Hepatocyte (in vitro differentiated cells): ENCODE data around the gene RDH14. TPM values are rescaled to one million over a fixed set of nuclear protein-coding genes. Genes with fewer than 3 reads are reported as not detected.

Experiments used
- DNase-seq: peaks from one replicate; pipeline ENCODE4 v3.0.0-alpha.2; 2016; ENCODE audit warnings: low spot score
- H2AFZ ChIP-seq: fragments of 200-600 bp; sonication (generic); 2 replicates; pipeline ENCODE4 v1.6.0; 2016; ENCODE audit warnings: antibody characterized with exemption, mild to moderate bottlenecking
- H3K27ac ChIP-seq: fragments of 200-600 bp; sonication (generic); 2 replicates; pipeline ENCODE4 v1.5.1; 2016; ENCODE audit warnings: mild to moderate bottlenecking
- H3K27me3 ChIP-seq: fragments of 200-600 bp; sonication (generic); 2 replicates; pipeline ENCODE4 v1.6.1; 2016
- H3K36me3 ChIP-seq: fragments of 200-600 bp; sonication (generic); replicated peaks from 2 replicates; pipeline ENCODE4 v1.5.1; 2016; ENCODE audit warnings: low read depth; ENCODE audit not compliant: insufficient read depth
- H3K4me1 ChIP-seq: fragments of 200-600 bp; sonication (generic); 2 replicates; pipeline ENCODE4 v1.5.1; 2016; ENCODE audit warnings: mild to moderate bottlenecking, moderate library complexity; ENCODE audit not compliant: insufficient read depth
- H3K4me2 ChIP-seq: fragments of 200-600 bp; sonication (generic); 2 replicates; pipeline ENCODE4 v1.6.0; 2016
- H3K4me3 ChIP-seq: fragments of 200-600 bp; sonication (generic); 2 replicates; pipeline ENCODE4 v1.5.1; 2016; ENCODE audit warnings: mild to moderate bottlenecking
- H3K79me2 ChIP-seq: fragments of 200-600 bp; sonication (generic); 2 replicates; pipeline ENCODE4 v1.6.0; 2017; ENCODE audit warnings: mild to moderate bottlenecking
- H3K9me2 ChIP-seq: fragments of 200-600 bp; sonication (generic); replicated peaks from 2 replicates; pipeline ENCODE4 v1.6.0; 2017; ENCODE audit warnings: mild to moderate bottlenecking; ENCODE audit not compliant: insufficient read depth
- H3K9me3 ChIP-seq: fragments of 200-600 bp; sonication (generic); 2 replicates; pipeline ENCODE4 v1.5.1; 2016; ENCODE audit warnings: low read depth, mild to moderate bottlenecking
- H4K20me1 ChIP-seq: fragments of 200-600 bp; sonication (generic); 2 replicates; pipeline ENCODE4 v1.6.0; 2016; ENCODE audit warnings: mild to moderate bottlenecking; ENCODE audit not compliant: insufficient read depth, poor library complexity, severe bottlenecking
- EZH2 ChIP-seq: fragments of 200-600 bp; sonication (generic); IDR thresholded peaks from 2 replicates; pipeline ENCODE4 v1.6.1; 2016; ENCODE audit warnings: antibody characterized with exemption, mild to moderate bottlenecking, borderline replicate concordance
- EZH2phosphoT487 ChIP-seq: fragments of 200-600 bp; sonication (generic); IDR thresholded peaks from one replicate; pipeline ENCODE4 v1.6.1; 2018; ENCODE audit warnings: antibody characterized with exemption, mild to moderate bottlenecking, low read depth, moderate library complexity; ENCODE audit not compliant: unreplicated experiment, severe bottlenecking
- whole genome bisulfite sequencing: methylation state at CpG from one replicate; pipeline ENCODE4 v1.1.6; 2016; ENCODE audit warnings: low lambda C conversion rate; ENCODE audit errors: missing lambda C conversion rate; 5-methylcytosine and 5-hydroxymethylcytosine counted together
- polyA plus RNA-seq: library from polyadenylated mRNA; unstranded; fragments of >200 nt; fragmentation: Nextera tagmentation; extraction: Ambion mirVana; gene quantifications from 2 replicates; pipeline ENCODE4 v1.2.1, GENCODE V29; 2016
- total RNA-seq: library from RNA; depleted of rRNA; stranded (reverse); fragments of >200 nt; gene quantifications from 2 replicates; pipeline ENCODE4 v1.2.3, GENCODE V29; 2014
- TF ChIP-seq, protein P1 (sequence below): fragments of 200-600 bp; sonication (generic); IDR thresholded peaks from 2 replicates; pipeline ENCODE4 v1.5.1; 2016; ENCODE audit warnings: antibody characterized with exemption, mild to moderate bottlenecking; ENCODE audit not compliant: poor library complexity

The RDH14 gene
- total and polyA plus RNA-seq, 2 experiments from 2014 or later: 38.2 to 46.5 TPM

DNA sequence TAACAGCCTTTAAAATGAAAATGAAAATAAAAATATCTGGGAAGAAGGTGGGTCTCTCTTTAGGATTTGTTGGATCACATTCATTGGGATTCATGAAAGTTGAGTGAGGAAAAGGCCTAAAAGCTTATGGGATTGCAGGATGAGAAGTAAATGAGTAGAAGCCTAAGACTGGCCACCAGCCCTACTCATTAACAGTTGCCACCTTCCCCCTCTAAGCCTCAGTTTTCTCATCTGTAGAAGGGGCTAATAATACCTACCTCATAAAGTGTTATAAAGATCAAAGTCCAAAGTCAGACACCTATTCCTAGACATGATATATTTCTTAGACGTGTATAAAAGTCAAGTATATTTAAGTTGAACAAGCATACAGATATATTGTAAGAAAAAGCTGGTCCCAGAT, 23.8 kb downstream of the RDH14 start:
- Histone ChIP-seq H3K36me3 (no peaks in the 10 kb centered on the region), H3K9me3 (no peaks in the 10 kb centered on the region), H3K27ac (no peak overlapping the region), H3K79me2 (no peaks in the 10 kb centered on the region), H3K4me1 (no peaks in the 10 kb centered on the region), H2AFZ (no peak overlapping the region), H4K20me1 (no peaks in the 10 kb centered on the region), H3K4me2 (no peak overlapping the region), H3K9me2 (no peaks in the 10 kb centered on the region), H3K27me3 (no peaks in the 10 kb centered on the region), H3K4me3 (no peak overlapping the region)
- no peak for TF ChIP-seq EZH2
- WGBS: 100% methylated on average over 1 of the region's 1 CpG
- DNase-seq: no peak

DNA sequence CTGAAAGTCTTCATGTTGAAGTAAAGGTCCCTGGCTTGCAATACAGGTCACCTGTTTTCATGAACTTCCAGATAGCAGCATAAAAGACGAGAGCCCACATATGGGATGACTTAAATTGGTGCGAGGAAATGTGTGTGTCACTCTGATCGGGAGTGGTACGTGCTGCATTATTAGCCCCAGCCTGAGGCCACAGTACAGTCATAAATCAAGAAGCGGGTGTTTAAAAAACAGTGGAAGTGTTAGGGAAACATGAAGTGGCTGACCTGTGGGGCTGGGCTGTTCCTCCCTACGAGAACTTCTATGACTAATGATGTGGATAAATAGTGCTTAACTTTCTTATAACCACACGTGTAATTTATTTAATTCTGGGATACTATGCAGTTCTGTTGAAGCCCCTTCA, 24.4 kb downstream of the RDH14 start:
- DNase-seq: no peak
- 26% methylated on average over 7 of the region's 7 CpGs for WGBS
- H2AFZ ChIP-seq: no peak overlapping the region

DNA sequence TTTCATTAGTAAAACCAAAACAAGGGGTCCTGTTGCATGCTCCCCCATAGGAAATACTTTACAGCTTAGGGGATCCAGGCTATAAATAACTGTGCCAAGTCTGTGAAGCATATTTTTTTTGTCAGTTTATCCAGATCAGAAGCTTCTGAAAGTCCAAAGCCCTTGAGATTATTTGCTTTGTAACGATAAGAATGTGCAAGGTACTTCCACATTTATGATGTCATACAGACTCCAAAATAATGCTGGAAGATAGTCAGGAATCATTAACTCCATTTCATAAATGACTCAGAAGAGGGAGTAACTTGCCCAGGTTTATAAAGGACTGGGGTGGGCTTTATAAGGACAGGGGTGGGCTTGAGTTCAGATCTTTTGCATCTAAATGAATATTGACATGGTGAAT, 29.3 kb downstream of the RDH14 start:
- Histone ChIP-seq H3K4me1 (peaks cover 4% of the 10 kb centered on the region), H3K4me3 (no peak overlapping the region), H3K36me3 (no peaks in the 10 kb centered on the region), H3K79me2 (no peaks in the 10 kb centered on the region), H2AFZ (no peak overlapping the region), H4K20me1 (no peaks in the 10 kb centered on the region), H3K27ac (peak overlapping the region; percentile 43), H3K4me2 (no peak overlapping the region), H3K27me3 (no peaks in the 10 kb centered on the region), H3K9me2 (no peaks in the 10 kb centered on the region), H3K9me3 (no peaks in the 10 kb centered on the region)
- no peak for TF ChIP-seq EZH2phosphoT487
- TF ChIP-seq, protein P1, sequence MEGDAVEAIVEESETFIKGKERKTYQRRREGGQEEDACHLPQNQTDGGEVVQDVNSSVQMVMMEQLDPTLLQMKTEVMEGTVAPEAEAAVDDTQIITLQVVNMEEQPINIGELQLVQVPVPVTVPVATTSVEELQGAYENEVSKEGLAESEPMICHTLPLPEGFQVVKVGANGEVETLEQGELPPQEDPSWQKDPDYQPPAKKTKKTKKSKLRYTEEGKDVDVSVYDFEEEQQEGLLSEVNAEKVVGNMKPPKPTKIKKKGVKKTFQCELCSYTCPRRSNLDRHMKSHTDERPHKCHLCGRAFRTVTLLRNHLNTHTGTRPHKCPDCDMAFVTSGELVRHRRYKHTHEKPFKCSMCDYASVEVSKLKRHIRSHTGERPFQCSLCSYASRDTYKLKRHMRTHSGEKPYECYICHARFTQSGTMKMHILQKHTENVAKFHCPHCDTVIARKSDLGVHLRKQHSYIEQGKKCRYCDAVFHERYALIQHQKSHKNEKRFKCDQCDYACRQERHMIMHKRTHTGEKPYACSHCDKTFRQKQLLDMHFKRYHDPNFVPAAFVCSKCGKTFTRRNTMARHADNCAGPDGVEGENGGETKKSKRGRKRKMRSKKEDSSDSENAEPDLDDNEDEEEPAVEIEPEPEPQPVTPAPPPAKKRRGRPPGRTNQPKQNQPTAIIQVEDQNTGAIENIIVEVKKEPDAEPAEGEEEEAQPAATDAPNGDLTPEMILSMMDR: no peak
- TF ChIP-seq EZH2: no peak
- DNase-seq: peak; percentile 19
- 29% methylated on average over 1 of the region's 1 CpG for WGBS

More for the DNA sequence above, 24.4 kb downstream of the RDH14 start:
- Histone ChIP-seq H3K79me2 (no peaks in the 10 kb centered on the region), H3K36me3 (no peaks in the 10 kb centered on the region), H3K4me1 (no peaks in the 10 kb centered on the region), H3K4me3 (no peak overlapping the region), H4K20me1 (no peaks in the 10 kb centered on the region), H3K27ac (no peak overlapping the region), H3K27me3 (no peaks in the 10 kb centered on the region), H3K9me2 (no peaks in the 10 kb centered on the region), H3K9me3 (no peaks in the 10 kb centered on the region), H3K4me2 (no peak overlapping the region)
- no peak for TF ChIP-seq EZH2
- TF ChIP-seq, protein P1: no peak
- TF ChIP-seq EZH2phosphoT487: no peak

DNA sequence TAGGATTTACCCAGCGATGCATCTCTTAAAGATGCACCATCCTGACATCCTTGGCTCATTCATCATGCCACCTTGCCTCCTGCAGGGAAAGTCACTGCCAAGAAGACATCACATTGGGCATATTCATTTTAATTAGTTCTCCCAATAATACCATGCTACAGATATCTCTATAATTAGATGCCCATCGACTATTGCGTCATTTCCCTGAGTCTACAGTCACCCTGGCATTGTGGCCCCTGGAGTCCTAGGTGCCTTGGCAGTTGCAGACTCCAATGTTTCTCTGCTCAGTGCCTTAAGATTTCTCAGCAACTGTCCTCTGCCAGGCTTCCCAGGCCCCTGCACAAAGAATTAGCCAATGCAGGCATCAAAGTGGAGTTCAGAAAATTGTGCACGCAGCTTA, 32.6 kb downstream of the RDH14 start:
- Histone ChIP-seq H3K4me2 (no peak overlapping the region), H3K36me3 (no peaks in the 10 kb centered on the region), H4K20me1 (no peaks in the 10 kb centered on the region), H3K9me3 (no peaks in the 10 kb centered on the region), H3K4me1 (peaks cover 4% of the 10 kb centered on the region), H3K9me2 (no peaks in the 10 kb centered on the region), H2AFZ (no peak overlapping the region), H3K4me3 (no peak overlapping the region), H3K27ac (no peak overlapping the region), H3K27me3 (no peaks in the 10 kb centered on the region), H3K79me2 (no peaks in the 10 kb centered on the region)
- no peak for DNase-seq
- no peak for TF ChIP-seq EZH2
- TF ChIP-seq, protein P1: no peak
- no peak for TF ChIP-seq EZH2phosphoT487
- WGBS: over 99% methylated on average over 4 of the region's 4 CpGs
